ENCODE results near the gene HHEX. TPM values are rescaled to one million over a fixed set of nuclear protein-coding genes. Genes with fewer than 3 reads are reported as not detected.
"Not testable (repeated sequence)": the region's sequence is repeated elsewhere in the genome, so short reads cannot be mapped to it uniquely, and the experiment has no call there.

HHEX gene
- 10 to 100 TPM in 3 of 4 donors, 1 to 10 TPM in 1; 8.5 to 11.4 (median 11.0) TPM for polyA plus RNA-seq (ENCODE audit: insufficient read length in 4 of 4)

- no peak for DNase-seq (ENCODE audit: low read depth in 4 of 4, low spot score in 3 of 4)
Measured at GRCh38 chr10:92689663-92690210, at the start of gene HHEX. Gene HHEX, plus strand, starts transcription at chr10:92689955. Its CDS starts 32 bp downstream, at chr10:92689987.

- no peak for DNase-seq (ENCODE audit: low read depth in 4 of 4, low spot score in 3 of 4)
Measured at GRCh38 chr10:92640107-92640506, 49.6 kb upstream of the HHEX start.

GRCh38 chr10:92641492-92641891, 48.3 kb upstream of the HHEX start:
- DNase-seq (ENCODE audit: low read depth in 4 of 4, low spot score in 3 of 4) = no peak

- DNase-seq (ENCODE audit: low read depth in 4 of 4, low spot score in 3 of 4) = no peak
Measured at GRCh38 chr10:92644921-92645320, 44.8 kb upstream of the HHEX start.

GRCh38 chr10:92650864-92651263, 38.9 kb upstream of the HHEX start:
- DNase-seq (ENCODE audit: low read depth in 4 of 4, low spot score in 3 of 4) = not testable (repeated sequence)

- DNase-seq (ENCODE audit: low read depth in 4 of 4, low spot score in 3 of 4) = no peak
Measured at GRCh38 chr10:92655426-92655825, 34.3 kb upstream of the HHEX start.

- no peak for DNase-seq (ENCODE audit: low read depth in 4 of 4, low spot score in 3 of 4)
Measured at GRCh38 chr10:92656266-92656961, 33.3 kb upstream of the HHEX start.

GRCh38 chr10:92657024-92657423, 32.7 kb upstream of the HHEX start:
- DNase-seq (ENCODE audit: low read depth in 4 of 4, low spot score in 3 of 4) = no peak

- no peak for DNase-seq (ENCODE audit: low read depth in 4 of 4, low spot score in 3 of 4)
Measured at GRCh38 chr10:92662848-92663247, 26.9 kb upstream of the HHEX start.

GRCh38 chr10:92664322-92664721, 25.4 kb upstream of the HHEX start:
- no peak for DNase-seq (ENCODE audit: low read depth in 4 of 4, low spot score in 3 of 4)

- DNase-seq (ENCODE audit: low read depth in 4 of 4, low spot score in 3 of 4) = no peak
Measured at GRCh38 chr10:92667078-92667477, 22.7 kb upstream of the HHEX start.

GRCh38 chr10:92677708-92678107, 12.0 kb upstream of the HHEX start:
- no peak for DNase-seq (ENCODE audit: low read depth in 4 of 4, low spot score in 3 of 4)

GRCh38 chr10:92678206-92678605, 11.5 kb upstream of the HHEX start:
- DNase-seq (ENCODE audit: low read depth in 4 of 4, low spot score in 3 of 4) = no peak

- no peak for DNase-seq (ENCODE audit: low read depth in 4 of 4, low spot score in 3 of 4)
Measured at GRCh38 chr10:92681306-92681834, 8.4 kb upstream of the HHEX start.

GRCh38 chr10:92688573-92688926, 1.2 kb upstream of the HHEX start:
- DNase-seq (ENCODE audit: low read depth in 4 of 4, low spot score in 3 of 4) = no peak

- no peak for DNase-seq (ENCODE audit: low read depth in 4 of 4, low spot score in 3 of 4)
Measured at GRCh38 chr10:92688927-92689662, 660 bp upstream of the HHEX start.

GRCh38 chr10:92690211-92690914, 608 bp downstream of the HHEX start:
- no peak for DNase-seq (ENCODE audit: low read depth in 4 of 4, low spot score in 3 of 4)

GRCh38 chr10:92690915-92691590, 1.3 kb downstream of the HHEX start:
- no peak for DNase-seq (ENCODE audit: low read depth in 4 of 4, low spot score in 3 of 4)

- DNase-seq (ENCODE audit: low read depth in 4 of 4, low spot score in 3 of 4) = no peak
Measured at GRCh38 chr10:92691591-92692079, 1.9 kb downstream of the HHEX start.

GRCh38 chr10:92692080-92692671, 2.4 kb downstream of the HHEX start:
- DNase-seq (ENCODE audit: low read depth in 4 of 4, low spot score in 3 of 4) = no peak
